SHP77 treated with DMSO at 0.1 percent for 48 hours (cell line): Measurements from ENCODE around the gene EPOP.
A peak's percentile ranks its signal among the peaks of the same experiment; 100 is the strongest.

Experiments used
- DNase-seq: peaks from one replicate; lab custom pipeline; 2025; lab: John Stamatoyannopoulos, UW

EPOP gene

GRCh38 chr17:38674014-38674748 is 576 bp downstream of the EPOP start:
- no peak for DNase-seq

- DNase-seq, result no peak
Observed at GRCh38 chr17:38673707-38674013, 1.1 kb downstream of the EPOP start.

GRCh38 chr17:38672788-38673706 is 1.7 kb downstream of the EPOP start:
- no peak for DNase-seq

GRCh38 chr17:38671939-38672720 is 2.6 kb downstream of the EPOP start:
- DNase-seq, result no peak

GRCh38 chr17:38669520-38669919 is 5.2 kb downstream of the EPOP start:
- no peak for DNase-seq

GRCh38 chr17:38667787-38668122 is 7.0 kb downstream of the EPOP start:
- no peak for DNase-seq

- peak; percentile 33 for DNase-seq
Observed at GRCh38 chr17:38667099-38667786, 7.5 kb downstream of the EPOP start.

GRCh38 chr17:38663964-38664644 is 10.7 kb downstream of the EPOP start:
- DNase-seq, result no peak

- DNase-seq, result peak; percentile 58
Observed at GRCh38 chr17:38663125-38663751, 11.5 kb downstream of the EPOP start.

GRCh38 chr17:38660097-38661025 is 14.4 kb downstream of the EPOP start:
- DNase-seq, result no peak

- no peak for DNase-seq
Observed at GRCh38 chr17:38659415-38659814, 15.3 kb downstream of the EPOP start.

GRCh38 chr17:38658741-38659345 is 15.9 kb downstream of the EPOP start:
- no peak for DNase-seq

GRCh38 chr17:38657824-38658740 is 16.7 kb downstream of the EPOP start:
- no peak for DNase-seq

- DNase-seq, result no peak
Observed at GRCh38 chr17:38656959-38657823, 17.6 kb downstream of the EPOP start.

GRCh38 chr17:38654411-38655398 is 20.1 kb downstream of the EPOP start:
- DNase-seq, result no peak

- no peak for DNase-seq
Observed at GRCh38 chr17:38653679-38654078, 21.1 kb downstream of the EPOP start.
